Activated gamma-delta T cell (primary cell): Measurements from ENCODE around the gene MCTP2.
"Not testable (repeated sequence)": the region's sequence is repeated elsewhere in the genome, so short reads cannot be mapped to it uniquely, and the experiment has no call there.

ENCODE experiments used
- DNase-seq: peaks from one replicate; lab custom pipeline; 2025; lab: John Stamatoyannopoulos, UW

The MCTP2 gene

GRCh38 chr15:94236608-94237007 is 5.2 kb downstream of the MCTP2 start:
- DNase-seq = no peak

- no peak for DNase-seq
Observed at GRCh38 chr15:94237903-94238302, 6.5 kb downstream of the MCTP2 start.

GRCh38 chr15:94238539-94239118 is 7.3 kb downstream of the MCTP2 start:
- DNase-seq = no peak

GRCh38 chr15:94239474-94239873 is 8.1 kb downstream of the MCTP2 start:
- DNase-seq = no peak

- DNase-seq = no peak
Observed at GRCh38 chr15:94240480-94240879, 9.1 kb downstream of the MCTP2 start.

GRCh38 chr15:94242257-94242656 is 10.9 kb downstream of the MCTP2 start:
- no peak for DNase-seq

GRCh38 chr15:94243003-94243402 is 11.6 kb downstream of the MCTP2 start:
- DNase-seq = not testable (repeated sequence)

- no peak for DNase-seq
Observed at GRCh38 chr15:94243418-94243817, 12.1 kb downstream of the MCTP2 start.

GRCh38 chr15:94246016-94246415 is 14.7 kb downstream of the MCTP2 start:
- DNase-seq = no peak

- no peak for DNase-seq
Observed at GRCh38 chr15:94247789-94248638, 16.7 kb downstream of the MCTP2 start.

- no peak for DNase-seq
Observed at GRCh38 chr15:94250801-94251200, 19.4 kb downstream of the MCTP2 start.

GRCh38 chr15:94252223-94252766 is 20.9 kb downstream of the MCTP2 start:
- no peak for DNase-seq

- no peak for DNase-seq
Observed at GRCh38 chr15:94252906-94253491, 21.6 kb downstream of the MCTP2 start.

GRCh38 chr15:94253742-94254141 is 22.4 kb downstream of the MCTP2 start:
- no peak for DNase-seq

GRCh38 chr15:94255540-94255939 is 24.2 kb downstream of the MCTP2 start:
- no peak for DNase-seq

GRCh38 chr15:94256511-94256910 is 25.1 kb downstream of the MCTP2 start:
- no peak for DNase-seq

GRCh38 chr15:94257776-94258175 is 26.4 kb downstream of the MCTP2 start:
- DNase-seq = not testable (repeated sequence)

- DNase-seq = no peak
Observed at GRCh38 chr15:94258246-94258645, 26.9 kb downstream of the MCTP2 start.

GRCh38 chr15:94259121-94259751 is 27.9 kb downstream of the MCTP2 start:
- no peak for DNase-seq

- no peak for DNase-seq
Observed at GRCh38 chr15:94259863-94260262, 28.5 kb downstream of the MCTP2 start.

- DNase-seq = no peak
Observed at GRCh38 chr15:94262201-94262600, 30.8 kb downstream of the MCTP2 start.
